Measurements from ENCODE around the gene MRAS.

Gene MRAS

GRCh38 chr3:138398791-138399575 is 50.6 kb downstream of the MRAS start:
- no peaks in the 10 kb centered on the region for H3K27me3 ChIP-seq (replicated peaks; ENCODE audit: control insufficient read depth, insufficient read depth, low read length, poor library complexity, severe bottlenecking)
- DNase-seq: no peak
- no peaks in the 10 kb centered on the region for H3K36me3 ChIP-seq (ENCODE audit: control insufficient read depth, insufficient read depth, low read length)
- no peaks in the 10 kb centered on the region for H3K4me1 ChIP-seq (ENCODE audit: control insufficient read depth, insufficient read depth, low read length, poor library complexity, severe bottlenecking)
- H3K27ac ChIP-seq (ENCODE audit: insufficient read depth, low read length, poor library complexity, severe bottlenecking): no peak overlapping the region
- no peaks in the 10 kb centered on the region for H3K9me3 ChIP-seq (ENCODE audit: control insufficient read depth, low read length)
- H3K4me3 ChIP-seq (ENCODE audit: insufficient read depth, low read depth, low read length, poor library complexity, severe bottlenecking): no peak overlapping the region

- H3K27ac ChIP-seq (ENCODE audit: insufficient read depth, low read length, poor library complexity, severe bottlenecking): no peak overlapping the region
- no peaks in the 10 kb centered on the region for H3K4me1 ChIP-seq (ENCODE audit: control insufficient read depth, insufficient read depth, low read length, poor library complexity, severe bottlenecking)
- no peaks in the 10 kb centered on the region for H3K27me3 ChIP-seq (replicated peaks; ENCODE audit: control insufficient read depth, insufficient read depth, low read length, poor library complexity, severe bottlenecking)
- H3K9me3 ChIP-seq (ENCODE audit: control insufficient read depth, low read length): no peaks in the 10 kb centered on the region
- no peak for DNase-seq
- no peak overlapping the region for H3K4me3 ChIP-seq (ENCODE audit: insufficient read depth, low read depth, low read length, poor library complexity, severe bottlenecking)
- H3K36me3 ChIP-seq (ENCODE audit: control insufficient read depth, insufficient read depth, low read length): no peaks in the 10 kb centered on the region
Observed at GRCh38 chr3:138399766-138400165, 51.4 kb downstream of the MRAS start.

GRCh38 chr3:138400651-138401070 is 52.3 kb downstream of the MRAS start:
- Histone ChIP-seq H3K27me3 (replicated peaks; ENCODE audit: control insufficient read depth, insufficient read depth, low read length, poor library complexity, severe bottlenecking) (no peaks in the 10 kb centered on the region), H3K4me3 (ENCODE audit: insufficient read depth, low read depth, low read length, poor library complexity, severe bottlenecking) (no peak overlapping the region), H3K36me3 (ENCODE audit: control insufficient read depth, insufficient read depth, low read length) (no peaks in the 10 kb centered on the region), H3K9me3 (ENCODE audit: control insufficient read depth, low read length) (no peaks in the 10 kb centered on the region), H3K4me1 (ENCODE audit: control insufficient read depth, insufficient read depth, low read length, poor library complexity, severe bottlenecking) (no peaks in the 10 kb centered on the region), H3K27ac (ENCODE audit: insufficient read depth, low read length, poor library complexity, severe bottlenecking) (no peak overlapping the region)
- no peak for DNase-seq

GRCh38 chr3:138401834-138402233 is 53.5 kb downstream of the MRAS start:
- Histone ChIP-seq H3K4me1 (ENCODE audit: control insufficient read depth, insufficient read depth, low read length, poor library complexity, severe bottlenecking) (no peaks in the 10 kb centered on the region), H3K27me3 (replicated peaks; ENCODE audit: control insufficient read depth, insufficient read depth, low read length, poor library complexity, severe bottlenecking) (no peaks in the 10 kb centered on the region), H3K4me3 (ENCODE audit: insufficient read depth, low read depth, low read length, poor library complexity, severe bottlenecking) (no peak overlapping the region), H3K27ac (ENCODE audit: insufficient read depth, low read length, poor library complexity, severe bottlenecking) (no peak overlapping the region), H3K36me3 (ENCODE audit: control insufficient read depth, insufficient read depth, low read length) (no peaks in the 10 kb centered on the region), H3K9me3 (ENCODE audit: control insufficient read depth, low read length) (no peaks in the 10 kb centered on the region)
- DNase-seq: no peak

- Histone ChIP-seq H3K27ac (ENCODE audit: insufficient read depth, low read length, poor library complexity, severe bottlenecking) (no peak overlapping the region), H3K36me3 (ENCODE audit: control insufficient read depth, insufficient read depth, low read length) (no peaks in the 10 kb centered on the region), H3K4me3 (ENCODE audit: insufficient read depth, low read depth, low read length, poor library complexity, severe bottlenecking) (no peak overlapping the region), H3K9me3 (ENCODE audit: control insufficient read depth, low read length) (no peaks in the 10 kb centered on the region), H3K27me3 (replicated peaks; ENCODE audit: control insufficient read depth, insufficient read depth, low read length, poor library complexity, severe bottlenecking) (no peaks in the 10 kb centered on the region), H3K4me1 (ENCODE audit: control insufficient read depth, insufficient read depth, low read length, poor library complexity, severe bottlenecking) (no peaks in the 10 kb centered on the region)
- DNase-seq: no peak
Observed at GRCh38 chr3:138404121-138404520, 55.7 kb downstream of the MRAS start.

- DNase-seq: no peak
- no peaks in the 10 kb centered on the region for H3K36me3 ChIP-seq (ENCODE audit: control insufficient read depth, insufficient read depth, low read length)
Observed at GRCh38 chr3:138405001-138405400, 56.6 kb downstream of the MRAS start.

GRCh38 chr3:138405486-138405885 is 57.1 kb downstream of the MRAS start:
- no peak for DNase-seq
- Histone ChIP-seq H3K9me3 (ENCODE audit: control insufficient read depth, low read length) (no peaks in the 10 kb centered on the region), H3K27ac (ENCODE audit: insufficient read depth, low read length, poor library complexity, severe bottlenecking) (no peak overlapping the region), H3K4me1 (ENCODE audit: control insufficient read depth, insufficient read depth, low read length, poor library complexity, severe bottlenecking) (no peaks in the 10 kb centered on the region), H3K36me3 (ENCODE audit: control insufficient read depth, insufficient read depth, low read length) (no peaks in the 10 kb centered on the region), H3K27me3 (replicated peaks; ENCODE audit: control insufficient read depth, insufficient read depth, low read length, poor library complexity, severe bottlenecking) (no peaks in the 10 kb centered on the region), H3K4me3 (ENCODE audit: insufficient read depth, low read depth, low read length, poor library complexity, severe bottlenecking) (no peak overlapping the region)

More at GRCh38 chr3:138405001-138405400, 56.6 kb downstream of the MRAS start:
- Histone ChIP-seq H3K9me3 (ENCODE audit: control insufficient read depth, low read length) (no peaks in the 10 kb centered on the region), H3K4me3 (ENCODE audit: insufficient read depth, low read depth, low read length, poor library complexity, severe bottlenecking) (no peak overlapping the region), H3K27me3 (replicated peaks; ENCODE audit: control insufficient read depth, insufficient read depth, low read length, poor library complexity, severe bottlenecking) (no peaks in the 10 kb centered on the region), H3K27ac (ENCODE audit: insufficient read depth, low read length, poor library complexity, severe bottlenecking) (no peak overlapping the region), H3K4me1 (ENCODE audit: control insufficient read depth, insufficient read depth, low read length, poor library complexity, severe bottlenecking) (no peaks in the 10 kb centered on the region)

- no peak overlapping the region for H3K4me3 ChIP-seq (ENCODE audit: insufficient read depth, low read depth, low read length, poor library complexity, severe bottlenecking)
- no peaks in the 10 kb centered on the region for H3K9me3 ChIP-seq (ENCODE audit: control insufficient read depth, low read length)
- H3K27me3 ChIP-seq (replicated peaks; ENCODE audit: control insufficient read depth, insufficient read depth, low read length, poor library complexity, severe bottlenecking): no peaks in the 10 kb centered on the region
- no peaks in the 10 kb centered on the region for H3K4me1 ChIP-seq (ENCODE audit: control insufficient read depth, insufficient read depth, low read length, poor library complexity, severe bottlenecking)
- no peak for DNase-seq
- H3K27ac ChIP-seq (ENCODE audit: insufficient read depth, low read length, poor library complexity, severe bottlenecking): no peak overlapping the region
- no peaks in the 10 kb centered on the region for H3K36me3 ChIP-seq (ENCODE audit: control insufficient read depth, insufficient read depth, low read length)
Observed at GRCh38 chr3:138406606-138407005, 58.2 kb downstream of the MRAS start.

GRCh38 chr3:138407236-138407907 is 59.0 kb downstream of the MRAS start:
- Histone ChIP-seq H3K4me3 (ENCODE audit: insufficient read depth, low read depth, low read length, poor library complexity, severe bottlenecking) (no peak overlapping the region), H3K27ac (ENCODE audit: insufficient read depth, low read length, poor library complexity, severe bottlenecking) (no peak overlapping the region), H3K4me1 (ENCODE audit: control insufficient read depth, insufficient read depth, low read length, poor library complexity, severe bottlenecking) (no peaks in the 10 kb centered on the region), H3K36me3 (ENCODE audit: control insufficient read depth, insufficient read depth, low read length) (no peaks in the 10 kb centered on the region), H3K9me3 (ENCODE audit: control insufficient read depth, low read length) (no peaks in the 10 kb centered on the region), H3K27me3 (replicated peaks; ENCODE audit: control insufficient read depth, insufficient read depth, low read length, poor library complexity, severe bottlenecking) (no peaks in the 10 kb centered on the region)
- DNase-seq: no peak

Measured in effector memory CD4-positive, alpha-beta T cell (primary cell).